GM19395 (cell line): ENCODE measurements around the gene ZBED3.

Experiments
- ATAC-seq: cut with Tn5 transposase; IDR thresholded peaks from one replicate; pipeline ENCODE4 v1.9.1; 2021; ENCODE audit warnings: mild to moderate bottlenecking, moderate library complexity; ENCODE audit not compliant: unreplicated experiment

The ZBED3 gene

GRCh38 chr5:77077829-77078176 lies 9.3 kb downstream of the ZBED3 start:
- ATAC-seq = peak; percentile 6

GRCh38 chr5:77076961-77077828 lies 9.9 kb downstream of the ZBED3 start:
- ATAC-seq = peak; percentile 89

GRCh38 chr5:77074745-77075144 lies 12.3 kb downstream of the ZBED3 start:
- ATAC-seq = no peak

GRCh38 chr5:77073667-77074066 lies 13.4 kb downstream of the ZBED3 start:
- no peak for ATAC-seq

GRCh38 chr5:77066823-77067442 lies 20.2 kb downstream of the ZBED3 start:
- peak; percentile 77 for ATAC-seq

- peak; percentile 50 for ATAC-seq
Measured at GRCh38 chr5:77066184-77066583, 20.9 kb downstream of the ZBED3 start.

- no peak for ATAC-seq
Measured at GRCh38 chr5:77065256-77065655, 21.8 kb downstream of the ZBED3 start.

GRCh38 chr5:77064040-77064439 lies 23.0 kb downstream of the ZBED3 start:
- no peak for ATAC-seq

- ATAC-seq = no peak
Measured at GRCh38 chr5:77046416-77047073, 40.5 kb downstream of the ZBED3 start.

- ATAC-seq = no peak
Measured at GRCh38 chr5:77035950-77036349, 51.1 kb downstream of the ZBED3 start.

GRCh38 chr5:77033338-77033737 lies 53.7 kb downstream of the ZBED3 start:
- no peak for ATAC-seq

GRCh38 chr5:77032635-77033034 lies 54.5 kb downstream of the ZBED3 start:
- no peak for ATAC-seq

- no peak for ATAC-seq
Measured at GRCh38 chr5:77031891-77032290, 55.2 kb downstream of the ZBED3 start.

- ATAC-seq = peak; percentile 98
Measured at GRCh38 chr5:77030097-77031071, 56.7 kb downstream of the ZBED3 start, which contains the start of gene AGGF1. AGGF1 (plus strand) TSS chr5:77030404; CDS start chr5:77030767, 363 bp downstream.

GRCh38 chr5:77029376-77029885 lies 57.7 kb downstream of the ZBED3 start:
- ATAC-seq = no peak

- ATAC-seq = no peak
Measured at GRCh38 chr5:77028631-77029375, 58.3 kb downstream of the ZBED3 start.

- no peak for ATAC-seq
Measured at GRCh38 chr5:77024490-77024889, 62.6 kb downstream of the ZBED3 start.

- no peak for ATAC-seq
Measured at GRCh38 chr5:77022511-77023417, 64.3 kb downstream of the ZBED3 start.
